Measurements from ENCODE around the gene ZDHHC6. TPM values are rescaled to one million over a fixed set of nuclear protein-coding genes. Genes with fewer than 3 reads are reported as not detected.
"Not testable (repeated sequence)": the region's sequence is repeated elsewhere in the genome, so short reads cannot be mapped to it uniquely, and the experiment has no call there.

Gene ZDHHC6
- total RNA-seq, 2 experiments from 2014 or later = 31.5 to 33.8 TPM

- Histone ChIP-seq H3K9me3 (ENCODE audit: low read length) (no peaks in the 10 kb centered on the region), H3K4me2 (ENCODE audit: low read length) (no peak overlapping the region), H3K4me3 (ENCODE audit: low read depth, low read length, poor library complexity, severe bottlenecking) (no peak overlapping the region), H4K20me1 (ENCODE audit: insufficient read depth, low read length) (no peaks in the 10 kb centered on the region), H2AFZ (ENCODE audit: low read length) (no peak overlapping the region), H3K79me2 (ENCODE audit: insufficient read depth, low read depth, low read length) (peaks cover 5% of the 10 kb centered on the region; the same call in 1 of the 2 replicates), H3K9me2 (ENCODE audit: insufficient read depth, low read length) (no peaks in the 10 kb centered on the region; the same call in 1 of the 2 replicates), H3K4me1 (ENCODE audit: insufficient read depth, low read length, poor library complexity, severe bottlenecking) (peaks cover 8% of the 10 kb centered on the region), H3K27ac (ENCODE audit: low read depth, low read length, poor library complexity, severe bottlenecking) (no peak overlapping the region), H3K36me3 (ENCODE audit: insufficient read depth, low read length) (no peaks in the 10 kb centered on the region)
- intact Hi-C loops (cut with micrococcal nuclease; ENCODE audit: unreplicated experiment) = no loop called here
- ChIA-PET POLR2A (interaction anchor here (0.6 to 1.3 kb wide), 2 partner anchors 36 to 1447 kb away, joined by 4 to 8 read pairs; no protein-coding TSS in a partner anchor), CTCF (ENCODE audit: unreplicated experiment) (no interaction called here)
- no TSS peak for BruUV-seq (replicated peaks)
- DNase-seq (ENCODE audit: low spot score) = no peak
- TF ChIP-seq EZH2phosphoT487 (IDR thresholded peaks at IDR 0.05; ENCODE audit: borderline replicate concordance, low read depth, low read length) (no peak), CTCF (conservative IDR thresholded peaks at IDR 0.05; ENCODE audit: low read length) (no peak)
These were observed 58.2 kb downstream of the ZDHHC6 start for GRCh38 chr10:112388548-112388947.

GRCh38 chr10:112388056-112388455 is 58.7 kb downstream of the ZDHHC6 start:
- DNase-seq (ENCODE audit: low spot score); BruUV-seq (replicated peaks); H3K36me3 ChIP-seq (ENCODE audit: insufficient read depth, low read length); H3K79me2 ChIP-seq (ENCODE audit: insufficient read depth, low read depth, low read length); H3K27ac ChIP-seq (ENCODE audit: low read depth, low read length, poor library complexity, severe bottlenecking); H4K20me1 ChIP-seq (ENCODE audit: insufficient read depth, low read length); CTCF ChIA-PET (ENCODE audit: unreplicated experiment); intact Hi-C loops (cut with micrococcal nuclease; ENCODE audit: unreplicated experiment); H2AFZ ChIP-seq (ENCODE audit: low read length); H3K9me3 ChIP-seq (ENCODE audit: low read length); H3K4me1 ChIP-seq (ENCODE audit: insufficient read depth, low read length, poor library complexity, severe bottlenecking); H3K4me3 ChIP-seq (ENCODE audit: low read depth, low read length, poor library complexity, severe bottlenecking); H3K4me2 ChIP-seq (ENCODE audit: low read length); H3K9me2 ChIP-seq (ENCODE audit: insufficient read depth, low read length): not testable (repeated sequence)
- POLR2A ChIA-PET = interaction anchor here (1.2 to 1.3 kb wide), 3 partner anchors 23 to 37 kb away, joined by 3 to 8 read pairs (median 3); no protein-coding TSS in a partner anchor

GRCh38 chr10:112385201-112385600 is 61.5 kb downstream of the ZDHHC6 start:
- no TSS peak for BruUV-seq (replicated peaks)
- peaks cover 5% of the 10 kb centered on the region; the same call in 1 of the 2 replicates for H3K79me2 ChIP-seq (ENCODE audit: insufficient read depth, low read depth, low read length)
- H3K9me2 ChIP-seq (ENCODE audit: insufficient read depth, low read length) = no peaks in the 10 kb centered on the region; the same call in 1 of the 2 replicates
- no peaks in the 10 kb centered on the region for H4K20me1 ChIP-seq (ENCODE audit: insufficient read depth, low read length)
- TF ChIP-seq EZH2phosphoT487 (IDR thresholded peaks at IDR 0.05; ENCODE audit: borderline replicate concordance, low read depth, low read length) (no peak), CTCF (conservative IDR thresholded peaks at IDR 0.05; ENCODE audit: low read length) (no peak)
- H3K4me2 ChIP-seq (ENCODE audit: low read length) = no peak overlapping the region
- ChIA-PET POLR2A (interaction anchor here (0.7 to 1.1 kb wide), 3 partner anchors 10 to 75 kb away, joined by 3 to 5 read pairs (median 4); no protein-coding TSS in a partner anchor), CTCF (ENCODE audit: unreplicated experiment) (interaction anchor here (1.6 kb wide), 1 partner anchor 9 kb away, joined by 4 read pairs; no protein-coding TSS in a partner anchor)
- peaks cover 8% of the 10 kb centered on the region for H3K4me1 ChIP-seq (ENCODE audit: insufficient read depth, low read length, poor library complexity, severe bottlenecking)
- peaks cover 19% of the 10 kb centered on the region for H3K36me3 ChIP-seq (ENCODE audit: insufficient read depth, low read length)
- H3K27ac ChIP-seq (ENCODE audit: low read depth, low read length, poor library complexity, severe bottlenecking) = no peak overlapping the region
- intact Hi-C loops (cut with micrococcal nuclease; ENCODE audit: unreplicated experiment) = no loop called here
- no peak overlapping the region for H3K4me3 ChIP-seq (ENCODE audit: low read depth, low read length, poor library complexity, severe bottlenecking)
- no peak for DNase-seq (ENCODE audit: low spot score)
- no peaks in the 10 kb centered on the region for H3K9me3 ChIP-seq (ENCODE audit: low read length)
- H2AFZ ChIP-seq (ENCODE audit: low read length) = no peak overlapping the region
